Activated T-cell treated with anti-CD3 and anti-CD28 coated beads for 24 hours (primary cell): ENCODE measurements around the gene ANKRD53.
"Not testable (repeated sequence)": the region's sequence is repeated elsewhere in the genome, so short reads cannot be mapped to it uniquely, and the experiment has no call there.

Source experiments
- DNase-seq: peaks from one replicate; pipeline ENCODE4 v3.0.0-alpha.2; 2020; ENCODE audit warnings: low read depth

Gene ANKRD53

GRCh38 chr2:71018625-71019024 lies 40.2 kb downstream of the ANKRD53 start:
- no peak for DNase-seq

- not testable (repeated sequence) for DNase-seq
Observed at GRCh38 chr2:71019989-71020388, 41.6 kb downstream of the ANKRD53 start.

- not testable (repeated sequence) for DNase-seq
Observed at GRCh38 chr2:71021394-71021793, 43.0 kb downstream of the ANKRD53 start.

- DNase-seq, result peak; percentile 65
Observed at GRCh38 chr2:71023553-71024243, 45.3 kb downstream of the ANKRD53 start.
